Spinal cord (tissue), 10 donors: ENCODE measurements around the gene CCZ1. TPM values are rescaled to one million over a fixed set of nuclear protein-coding genes. Genes with fewer than 3 reads are reported as not detected.
A peak's percentile ranks its signal among the peaks of the same experiment; 100 is the strongest.
"Not testable (repeated sequence)": the region's sequence is repeated elsewhere in the genome, so short reads cannot be mapped to it uniquely, and the experiment has no call there.

Experiments
- DNase-seq, 6 donors: peaks; one replicate each; pipeline versions ENCODE4 v3.0.0 to v3.0.0-alpha.2; 2013 to 2015; ENCODE audit warnings: low spot score in 6 of 6, low read depth in 4 of 6
- H3K27ac ChIP-seq: one replicate; pipeline ENCODE4 v1.5.1; 2013; ENCODE audit warnings: low read depth, low read length, control low read depth
- H3K27me3 ChIP-seq: one replicate; pipeline ENCODE4 v1.6.1; 2013; ENCODE audit warnings: low read length; ENCODE audit not compliant: control insufficient read depth, insufficient read depth
- H3K36me3 ChIP-seq: one replicate; pipeline ENCODE4 v1.6.1; 2013; ENCODE audit warnings: low read length; ENCODE audit not compliant: control insufficient read depth, insufficient read depth
- H3K4me1 ChIP-seq: one replicate; pipeline ENCODE4 v1.6.1; 2013; ENCODE audit warnings: low read length; ENCODE audit not compliant: control insufficient read depth, insufficient read depth
- H3K4me3 ChIP-seq: one replicate; pipeline ENCODE4 v1.5.1; 2013; ENCODE audit warnings: low read depth, low read length, control low read depth
- H3K9me3 ChIP-seq: one replicate; pipeline ENCODE4 v1.6.1; 2013; ENCODE audit warnings: low read length; ENCODE audit not compliant: control insufficient read depth, insufficient read depth
- WGBS: methylation state at CpG from one replicate; pipeline ENCODE4 v1.1.5; 2013; ENCODE audit warnings: missing lambda C conversion rate; ENCODE audit not compliant: insufficient coverage; 5-methylcytosine and 5-hydroxymethylcytosine counted together
- polyA plus RNA-seq, 2 donors: library from polyadenylated mRNA; unstranded; fragments of 120-200 nt; gene quantifications; one replicate each; pipeline ENCODE4 v1.2.1, GENCODE V29; 2013; ENCODE audit not compliant: insufficient read length in 2 of 2
- small RNA-seq: library from RNA; depleted of rRNA; stranded (forward); fragments of <200 nt; gene quantifications from one replicate; pipeline ENCODE3, GENCODE V24; 2014; ENCODE audit warnings: low replicate concordance
- total RNA-seq, 2 donors: library from RNA; depleted of rRNA in 1 of 2; stranded (reverse); fragments of 120-200 nt in 1 of 2; fragments of >200 nt in 1 of 2; gene quantifications; one replicate each; pipeline versions ENCODE4 v1.2.3 to v1.2.4, GENCODE V29; 2013 to 2014
- donor health status: healthy.

CCZ1 gene
- total and polyA plus RNA-seq, 4 donors: 47.1 to 102 (median 84.5) TPM

- H3K36me3 ChIP-seq, H3K9me3 ChIP-seq, H3K4me3 ChIP-seq, H3K27ac ChIP-seq, H3K27me3 ChIP-seq, DNase-seq, H3K4me1 ChIP-seq: not testable (repeated sequence)
- 63% methylated on average over 2 of the region's 13 CpGs for WGBS
These were observed 33.5 kb downstream of the CCZ1 start for GRCh38 chr7:5931905-5932644.

- H3K4me1 ChIP-seq, H3K36me3 ChIP-seq, H3K27ac ChIP-seq, DNase-seq, H3K4me3 ChIP-seq, H3K27me3 ChIP-seq, H3K9me3 ChIP-seq: not testable (repeated sequence)
- WGBS: no CpG with 5 or more reads among the region's 17 CpGs
These were observed 36.5 kb downstream of the CCZ1 start for GRCh38 chr7:5934945-5935450.

- not testable (repeated sequence) for H3K27me3 ChIP-seq, H3K36me3 ChIP-seq, H3K27ac ChIP-seq, H3K4me3 ChIP-seq, H3K9me3 ChIP-seq, H3K4me1 ChIP-seq, DNase-seq
- no CpG with 5 or more reads among the region's 13 CpGs for WGBS
These were observed 64.7 kb downstream of the CCZ1 start for GRCh38 chr7:5963205-5963604.

- not testable (repeated sequence) for H3K27ac ChIP-seq, H3K36me3 ChIP-seq, H3K4me1 ChIP-seq, H3K9me3 ChIP-seq, H3K4me3 ChIP-seq, DNase-seq, H3K27me3 ChIP-seq
- WGBS: no CpG with 5 or more reads among the region's 7 CpGs
These were observed 65.3 kb downstream of the CCZ1 start for GRCh38 chr7:5963810-5964209.

- H3K4me3 ChIP-seq: not testable (repeated sequence)
- 0% methylated on average over 3 of the region's 43 CpGs for WGBS
These were observed 71.9 kb downstream of the CCZ1 start, which contains the start of gene RSPH10B for GRCh38 chr7:5970347-5970911. Gene RSPH10B, minus strand, starts transcription at chr7:5970689. Its CDS starts 3,573 bp downstream, at chr7:5967116.

GRCh38 chr7:5973580-5973979 is 75.0 kb downstream of the CCZ1 start:
- not testable (repeated sequence) for H3K27ac ChIP-seq, DNase-seq, H3K4me1 ChIP-seq, H3K9me3 ChIP-seq, H3K4me3 ChIP-seq, H3K27me3 ChIP-seq, H3K36me3 ChIP-seq
- no CpG with 5 or more reads among the region's 8 CpGs for WGBS

More at GRCh38 chr7:5970347-5970911, 71.9 kb downstream of the CCZ1 start, which contains the start of gene RSPH10B:
- DNase-seq: peak in 1 of 6 donors; percentile 1
- H3K4me1 ChIP-seq, H3K9me3 ChIP-seq, H3K36me3 ChIP-seq, H3K27ac ChIP-seq, H3K27me3 ChIP-seq: not testable (repeated sequence)

Small RNAs within 50 kb of the gene (small RNA-seq; reads per million reads assigned to genes)
- gene RN7SL556P: not detected

Other genes with a start within 250 kb of the CCZ1 start
- gene RNF216, start 117.1 kb upstream of the CCZ1 start, total RNA-seq: 10 to 100 TPM; 33.8 to 38.2 TPM
- 10 to 100 TPM; 29.9 to 33.0 TPM for gene RNF216, start 117.1 kb upstream of the CCZ1 start, polyA plus RNA-seq
- gene OCM, start 17.9 kb upstream of the CCZ1 start, total RNA-seq: under 1 TPM in 1 of 2 donors, not detected in 1; 0.66 TPM
- 1 to 10 TPM; 1.7 to 3.7 TPM for gene OCM, start 17.9 kb upstream of the CCZ1 start, polyA plus RNA-seq
- gene RSPH10B, start 72.0 kb downstream of the CCZ1 start, total RNA-seq: 1 to 10 TPM; 2.2 to 4.7 TPM
- 1 to 10 TPM; 2.6 to 3.9 TPM for gene RSPH10B, start 72.0 kb downstream of the CCZ1 start, polyA plus RNA-seq
- 10 to 100 TPM; 25.6 to 32.7 TPM for gene PMS2, start 110.3 kb downstream of the CCZ1 start, total RNA-seq
- 10 to 100 TPM; 21.7 to 25.9 TPM for gene PMS2, start 110.3 kb downstream of the CCZ1 start, polyA plus RNA-seq
- 10 to 100 TPM; 25.8 to 38.6 TPM for gene AIMP2, start 110.5 kb downstream of the CCZ1 start, total RNA-seq
- 10 to 100 TPM; 25.3 to 27.9 TPM for gene AIMP2, start 110.5 kb downstream of the CCZ1 start, polyA plus RNA-seq
- gene ANKRD61, start 132.6 kb downstream of the CCZ1 start, total RNA-seq: under 1 TPM; 0.11 to 0.20 TPM
- gene ANKRD61, start 132.6 kb downstream of the CCZ1 start, polyA plus RNA-seq: 1 to 10 TPM in 1 of 2 donors, under 1 TPM in 1; 0.74 to 2.1 TPM
- 10 to 100 TPM; 47.6 to 67.2 TPM for gene EIF2AK1, start 160.4 kb downstream of the CCZ1 start, total RNA-seq
- 10 to 100 TPM; 72.8 to 83.1 TPM for gene EIF2AK1, start 160.4 kb downstream of the CCZ1 start, polyA plus RNA-seq
- 1 to 10 TPM; 7.9 to 9.2 TPM for gene USP42, start 206.2 kb downstream of the CCZ1 start, total RNA-seq
- gene USP42, start 206.2 kb downstream of the CCZ1 start, polyA plus RNA-seq: 10 to 100 TPM; 16.8 to 18.8 TPM